Middle frontal gyrus (tissue), 1 donor: Measurements from ENCODE around the gene STMND1.

ENCODE experiments used
- DNase-seq: peaks from one replicate; pipeline ENCODE4 v3.0.0-alpha.2; 2015; ENCODE audit warnings: low spot score; ENCODE audit errors: extremely low spot score

The STMND1 gene

GRCh38 chr6:17159240-17159639 is 57.4 kb downstream of the STMND1 start:
- no peak for DNase-seq

GRCh38 chr6:17161076-17161475 is 59.2 kb downstream of the STMND1 start:
- DNase-seq: no peak

DNA sequence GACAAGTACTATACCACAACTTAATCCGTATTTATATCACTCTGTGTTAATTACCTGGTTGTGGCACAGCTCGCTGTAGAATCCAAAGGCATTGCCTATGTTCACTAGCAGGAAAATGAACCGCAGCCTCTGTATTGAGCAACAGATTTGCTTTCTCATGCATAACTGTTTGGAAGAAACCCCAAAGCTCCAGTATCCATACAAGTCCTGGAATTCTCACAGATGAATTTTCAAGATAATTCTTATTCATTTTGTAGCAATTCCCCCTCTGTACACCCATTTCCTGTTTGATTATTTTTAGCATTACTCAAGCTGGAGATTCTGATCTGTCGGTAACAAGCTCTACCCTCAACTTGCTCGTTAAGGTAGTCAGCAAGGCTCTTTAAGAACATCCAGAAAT is 63.5 kb downstream of the STMND1 start:
- DNase-seq: no peak

- no peak for DNase-seq
These were observed 65.6 kb downstream of the STMND1 start for GRCh38 chr6:17167327-17167979.

DNA sequence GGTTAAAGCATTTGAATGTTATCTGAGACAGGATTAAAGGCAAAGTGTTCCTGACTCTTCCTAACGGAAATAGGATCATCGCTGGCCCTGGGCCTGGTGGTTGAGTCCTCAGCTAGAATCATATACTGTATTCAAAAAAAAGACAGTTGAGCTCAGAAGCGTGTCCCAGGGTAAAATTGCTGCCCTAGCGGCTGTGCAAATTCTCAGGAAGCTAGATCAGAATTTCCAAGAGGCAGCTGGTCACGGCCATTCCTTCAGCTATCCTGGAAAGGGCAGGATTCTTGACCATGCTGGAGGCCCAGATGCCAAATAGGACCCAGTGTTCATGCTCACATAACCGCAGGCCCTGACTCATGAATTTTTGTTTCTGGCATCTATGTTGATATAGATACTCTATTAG is 67.4 kb downstream of the STMND1 start:
- DNase-seq: no peak

GRCh38 chr6:17169711-17170110 is 67.9 kb downstream of the STMND1 start:
- DNase-seq: no peak

- no peak for DNase-seq
These were observed 71.1 kb downstream of the STMND1 start for GRCh38 chr6:17172836-17173470.

DNA sequence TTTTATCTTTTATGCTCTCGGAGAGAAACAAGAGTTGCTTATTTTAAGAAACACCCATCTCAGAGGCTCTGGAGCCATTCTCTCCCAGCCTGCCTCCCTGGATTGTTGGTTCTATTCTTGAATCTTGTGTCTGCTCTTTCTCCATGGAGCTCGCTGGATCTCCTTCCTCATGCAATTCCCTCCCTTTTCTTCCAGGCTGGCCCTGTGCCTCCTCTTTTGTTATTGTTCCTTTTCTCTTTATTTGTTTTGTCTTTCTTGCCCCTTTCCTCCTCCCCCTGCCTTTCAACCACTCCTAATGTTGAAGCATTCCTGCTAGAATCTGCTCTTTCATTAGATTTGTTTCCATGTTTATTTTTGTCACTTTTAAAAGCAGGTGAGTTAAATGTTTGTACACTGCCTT is 76.5 kb downstream of the STMND1 start:
- no peak for DNase-seq

GRCh38 chr6:17178754-17179529 is 77.1 kb downstream of the STMND1 start:
- DNase-seq: no peak

DNA sequence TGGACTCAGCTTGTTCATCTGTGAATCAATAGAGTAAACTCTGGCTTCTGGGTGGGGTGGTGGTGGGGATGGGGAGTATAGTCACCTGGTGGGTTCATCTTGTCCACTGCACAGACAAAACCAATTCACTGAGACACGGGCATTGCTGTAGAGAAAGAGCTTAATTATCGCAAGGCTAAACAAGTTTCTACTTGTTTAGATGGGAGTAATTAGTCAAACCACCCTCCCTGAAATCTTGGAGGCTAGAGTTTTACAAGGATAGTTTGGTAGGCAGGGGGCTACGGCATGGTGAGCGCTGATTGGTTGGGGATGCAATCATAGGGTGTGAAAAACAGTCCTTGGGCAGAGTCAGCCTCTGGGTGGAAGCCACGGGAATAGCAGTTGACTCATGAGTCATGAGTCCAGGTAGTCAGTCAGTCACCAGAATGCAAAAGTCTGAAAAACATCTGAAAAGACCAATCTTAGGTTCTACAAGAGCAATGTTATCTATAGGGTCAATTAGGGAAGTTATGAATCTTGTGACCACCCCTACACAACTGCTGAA is 77.8 kb downstream of the STMND1 start:
- no peak for DNase-seq
